G401.6 (cell line): ENCODE results near the gene ACSM2B.
"Not testable (repeated sequence)": the region's sequence is repeated elsewhere in the genome, so short reads cannot be mapped to it uniquely, and the experiment has no call there.

Source experiments
- FAIRE-seq: peaks from 2 replicates; lab custom pipeline; 2012; peaks lifted over from hg19 to GRCh38; lab: Jason Lieb, UNC

Gene ACSM2B, protein sequence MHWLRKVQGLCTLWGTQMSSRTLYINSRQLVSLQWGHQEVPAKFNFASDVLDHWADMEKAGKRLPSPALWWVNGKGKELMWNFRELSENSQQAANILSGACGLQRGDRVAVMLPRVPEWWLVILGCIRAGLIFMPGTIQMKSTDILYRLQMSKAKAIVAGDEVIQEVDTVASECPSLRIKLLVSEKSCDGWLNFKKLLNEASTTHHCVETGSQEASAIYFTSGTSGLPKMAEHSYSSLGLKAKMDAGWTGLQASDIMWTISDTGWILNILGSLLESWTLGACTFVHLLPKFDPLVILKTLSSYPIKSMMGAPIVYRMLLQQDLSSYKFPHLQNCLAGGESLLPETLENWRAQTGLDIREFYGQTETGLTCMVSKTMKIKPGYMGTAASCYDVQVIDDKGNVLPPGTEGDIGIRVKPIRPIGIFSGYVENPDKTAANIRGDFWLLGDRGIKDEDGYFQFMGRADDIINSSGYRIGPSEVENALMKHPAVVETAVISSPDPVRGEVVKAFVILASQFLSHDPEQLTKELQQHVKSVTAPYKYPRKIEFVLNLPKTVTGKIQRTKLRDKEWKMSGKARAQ

DNA sequence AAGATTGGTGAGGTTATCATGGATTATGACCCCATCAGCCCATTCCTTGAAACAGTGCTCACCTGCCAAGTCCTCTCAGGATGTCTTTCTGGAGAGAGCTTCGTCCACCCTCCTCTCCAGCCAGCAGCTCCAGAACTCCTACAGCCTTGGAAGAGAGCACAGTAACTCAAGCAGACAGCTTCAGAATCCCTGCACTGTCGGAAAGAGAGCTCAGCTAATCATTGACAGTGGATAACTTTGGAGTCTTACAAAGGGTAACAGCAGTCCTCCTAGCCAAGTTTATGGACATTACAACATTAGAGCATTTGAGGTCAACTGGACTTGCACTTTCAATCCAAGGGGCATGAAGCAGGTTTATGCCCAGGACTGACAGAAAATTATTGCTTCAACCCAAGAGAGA, at the start of gene ACSM2B:
Gene ACSM2B (minus strand): TSS at position 223 of the 400 bp plus-strand sequence. CDS start 11,522 bp downstream, outside the sequence.
- FAIRE-seq = not testable (repeated sequence)

DNA sequence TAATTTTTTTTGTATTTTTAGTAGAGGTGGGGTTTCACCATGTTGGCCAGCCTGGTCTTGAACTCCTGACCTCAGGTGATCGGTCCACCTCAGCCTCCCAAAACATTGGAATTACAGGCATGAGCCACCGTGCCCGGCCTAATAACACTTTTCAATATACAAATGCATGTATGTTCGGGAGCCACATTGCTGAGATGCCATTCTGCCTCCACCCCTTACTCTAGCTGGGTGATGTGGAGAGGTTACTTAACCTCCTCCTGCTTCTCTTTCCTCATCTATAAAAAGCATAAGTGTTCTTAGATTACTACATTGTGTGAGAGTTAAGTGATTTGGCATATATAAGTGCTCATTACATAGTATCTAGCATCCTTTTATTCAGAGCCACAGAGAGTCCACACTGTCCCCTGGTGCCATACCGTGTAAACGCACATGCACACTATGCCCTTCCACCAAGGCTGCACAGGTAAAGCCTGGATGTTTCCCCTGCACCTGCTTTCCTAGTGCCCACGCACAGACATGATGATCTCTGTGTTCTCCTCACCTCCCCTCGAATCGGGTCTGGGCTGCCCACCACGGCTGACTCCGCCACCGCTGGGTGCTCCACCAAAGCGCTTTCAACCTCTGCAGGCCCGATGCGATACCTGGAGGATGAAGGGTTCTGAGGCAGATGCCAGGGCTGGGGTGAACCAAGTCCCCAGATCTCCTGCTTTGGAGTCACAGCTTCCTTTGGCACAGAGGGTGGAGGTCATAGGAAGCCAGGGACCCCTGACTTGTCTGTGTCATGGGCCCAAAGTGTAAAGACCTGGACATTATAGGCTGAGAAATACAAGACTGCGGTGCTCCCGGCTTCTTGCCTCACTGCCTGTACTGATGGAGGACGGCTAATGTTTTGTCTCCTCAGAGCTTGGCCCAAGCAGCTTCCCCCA, 49.0 kb upstream of the ACSM2B start:
- no peak for FAIRE-seq

DNA sequence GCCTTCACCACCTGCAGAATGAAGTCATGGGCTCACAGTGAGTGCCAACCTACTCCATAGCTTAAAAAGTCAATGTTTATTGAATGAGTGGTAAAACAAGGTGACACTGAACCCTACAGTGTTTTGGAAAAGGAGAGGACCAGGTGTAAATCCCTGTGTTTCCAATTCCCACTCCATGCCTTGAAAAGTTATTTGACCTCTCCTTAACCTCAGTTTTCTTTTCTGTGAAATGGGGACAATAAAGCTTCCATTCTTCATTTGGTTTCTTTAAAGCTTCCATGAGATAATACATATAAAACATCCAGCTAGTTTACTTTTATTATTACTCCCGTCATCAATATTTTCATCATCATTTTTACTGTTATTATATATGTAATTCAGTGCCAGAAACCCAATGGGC, 48.0 kb upstream of the ACSM2B start:
- no peak for FAIRE-seq

DNA sequence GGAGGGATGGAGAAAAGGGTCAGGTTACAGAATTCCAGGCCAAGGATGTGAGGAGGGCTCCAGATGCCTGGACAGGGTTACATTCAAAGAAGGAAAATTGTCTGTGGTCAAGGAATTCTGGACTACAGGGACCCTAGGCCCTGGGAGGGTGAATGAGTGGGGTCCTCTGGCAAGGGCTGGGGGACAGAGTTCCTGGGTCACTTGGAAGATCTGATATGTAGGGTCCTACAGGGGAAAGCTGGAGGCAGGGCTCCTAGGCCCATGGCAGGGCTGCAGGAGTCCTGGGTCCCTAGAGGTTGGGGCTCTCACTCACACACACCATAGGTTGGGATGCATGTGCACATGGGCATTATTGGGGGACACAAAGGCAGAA, 46.3 kb upstream of the ACSM2B start:
- FAIRE-seq = no peak

DNA sequence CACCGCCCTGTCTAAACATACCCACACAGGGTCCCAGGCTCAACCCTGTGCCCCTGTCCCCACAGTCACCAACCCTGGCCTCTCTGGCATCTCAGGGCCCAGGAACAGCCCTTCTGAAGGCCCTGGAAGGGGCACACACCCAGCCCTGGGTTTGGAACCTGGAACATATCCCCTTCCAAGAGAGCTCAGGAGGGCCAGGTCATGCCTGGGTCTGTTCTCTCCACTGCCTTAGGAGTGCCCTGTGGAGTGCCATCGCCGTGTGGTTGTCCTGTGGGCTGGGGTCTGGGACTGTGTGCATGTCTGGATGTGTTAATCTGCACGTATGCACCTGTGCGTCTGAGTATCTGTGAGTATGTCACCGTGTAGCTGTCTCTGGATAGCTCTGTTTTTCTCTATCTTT, 45.2 kb upstream of the ACSM2B start:
- no peak for FAIRE-seq

DNA sequence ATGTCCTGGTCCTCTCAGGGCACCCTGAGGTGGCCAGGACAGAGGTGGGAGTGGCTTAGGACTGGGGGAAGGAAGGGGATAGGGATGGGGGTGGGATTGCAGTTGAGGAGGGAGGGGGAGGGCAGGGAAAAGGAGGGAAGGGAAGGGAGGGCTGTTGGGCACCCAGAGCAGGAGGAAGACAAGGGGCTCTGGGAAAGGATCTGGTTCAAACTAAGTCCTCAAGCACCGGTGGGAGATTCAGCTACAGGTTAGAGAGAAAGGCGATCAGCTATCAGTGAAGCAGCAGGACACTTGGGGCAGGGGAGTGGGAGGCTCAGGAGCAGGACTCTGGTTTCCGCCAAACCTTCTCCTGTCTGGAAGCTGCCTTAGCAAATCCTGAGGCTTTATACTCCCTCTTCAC, 44.6 kb upstream of the ACSM2B start:
- no peak for FAIRE-seq

DNA sequence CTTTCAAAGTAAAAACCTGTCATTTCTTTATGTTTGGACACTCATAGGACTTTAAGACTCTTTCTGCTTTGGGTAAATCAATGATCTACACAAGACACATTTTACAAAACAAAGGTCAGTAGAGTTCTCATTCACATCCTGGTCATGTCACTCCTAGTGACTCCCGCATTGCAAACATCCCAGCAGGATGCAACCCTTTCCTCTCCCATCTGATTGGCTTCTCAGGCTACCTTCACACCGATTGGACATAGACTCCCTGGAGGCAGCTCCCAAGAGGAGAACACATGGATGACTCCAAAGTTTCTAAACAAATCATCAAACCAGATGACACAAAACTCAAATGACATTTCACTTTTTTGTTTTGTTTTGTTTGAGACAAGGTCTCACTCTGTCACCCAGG, 43.8 kb upstream of the ACSM2B start:
- no peak for FAIRE-seq

DNA sequence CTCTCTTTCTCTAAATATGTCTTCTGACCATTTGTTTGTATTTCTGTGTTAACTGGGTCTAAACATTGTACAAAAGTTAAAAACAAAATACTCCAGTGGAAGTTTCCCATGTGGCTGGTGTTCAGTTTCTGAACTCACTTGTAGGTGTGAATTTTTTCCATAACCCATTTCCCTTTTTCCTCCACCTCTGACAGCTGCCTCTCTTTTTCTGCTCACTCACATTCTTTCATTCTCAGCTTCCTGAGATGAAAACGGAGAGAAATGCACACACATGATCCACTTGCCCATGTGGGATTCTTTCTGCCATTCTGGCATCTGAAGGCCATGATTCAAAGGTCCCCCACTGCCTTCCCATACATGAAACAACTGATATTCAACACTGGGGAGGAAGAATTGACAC, 41.1 kb upstream of the ACSM2B start:
- no peak for FAIRE-seq

DNA sequence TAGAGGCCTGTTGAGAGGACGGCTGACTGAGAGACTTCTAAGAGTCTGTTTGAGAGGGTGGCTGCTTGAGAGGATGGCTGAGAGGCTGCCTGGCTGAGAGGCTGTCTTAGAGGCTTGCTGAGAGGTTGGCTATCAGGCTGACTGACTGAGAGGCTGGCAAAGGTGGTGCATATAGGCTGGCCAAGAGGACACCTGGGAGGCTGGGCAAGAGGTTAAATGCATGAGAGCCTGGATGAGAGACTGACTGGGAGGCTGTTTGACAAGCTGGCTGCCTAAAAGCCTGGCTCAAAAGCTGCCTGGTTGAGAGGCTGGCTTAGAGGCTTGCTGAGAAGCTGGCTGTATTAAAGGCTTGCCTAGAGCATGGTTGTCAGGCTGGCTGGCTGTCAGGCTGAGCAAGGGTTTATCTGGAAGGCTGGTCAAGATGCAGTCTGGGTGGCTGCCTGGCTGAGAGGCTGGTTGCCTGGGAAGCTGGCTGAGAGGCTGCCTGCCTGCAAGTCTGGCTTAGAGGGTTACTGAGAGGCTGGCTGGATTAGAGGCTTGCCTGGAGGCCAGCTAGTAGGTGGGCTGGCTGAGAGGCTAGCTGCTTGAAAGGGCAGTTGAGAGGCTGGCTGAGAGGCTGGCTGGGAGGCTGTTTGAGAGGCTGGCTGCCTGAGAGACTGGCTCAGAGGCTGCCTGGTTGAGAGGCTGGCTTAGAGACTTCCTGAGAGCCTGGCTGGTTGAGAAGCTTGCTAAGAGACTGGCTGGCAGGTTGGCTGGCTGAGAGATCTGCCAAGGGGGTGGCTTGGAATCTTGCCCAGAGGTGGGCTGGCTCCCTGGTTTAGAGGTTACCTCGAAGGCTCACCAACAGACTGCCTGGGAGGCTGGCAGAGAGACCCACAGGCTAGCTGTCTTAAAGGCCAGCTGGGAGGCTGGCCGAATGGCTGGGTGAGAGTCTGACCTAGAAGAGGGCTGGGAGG, 38.3 kb upstream of the ACSM2B start:
- no peak for FAIRE-seq

DNA sequence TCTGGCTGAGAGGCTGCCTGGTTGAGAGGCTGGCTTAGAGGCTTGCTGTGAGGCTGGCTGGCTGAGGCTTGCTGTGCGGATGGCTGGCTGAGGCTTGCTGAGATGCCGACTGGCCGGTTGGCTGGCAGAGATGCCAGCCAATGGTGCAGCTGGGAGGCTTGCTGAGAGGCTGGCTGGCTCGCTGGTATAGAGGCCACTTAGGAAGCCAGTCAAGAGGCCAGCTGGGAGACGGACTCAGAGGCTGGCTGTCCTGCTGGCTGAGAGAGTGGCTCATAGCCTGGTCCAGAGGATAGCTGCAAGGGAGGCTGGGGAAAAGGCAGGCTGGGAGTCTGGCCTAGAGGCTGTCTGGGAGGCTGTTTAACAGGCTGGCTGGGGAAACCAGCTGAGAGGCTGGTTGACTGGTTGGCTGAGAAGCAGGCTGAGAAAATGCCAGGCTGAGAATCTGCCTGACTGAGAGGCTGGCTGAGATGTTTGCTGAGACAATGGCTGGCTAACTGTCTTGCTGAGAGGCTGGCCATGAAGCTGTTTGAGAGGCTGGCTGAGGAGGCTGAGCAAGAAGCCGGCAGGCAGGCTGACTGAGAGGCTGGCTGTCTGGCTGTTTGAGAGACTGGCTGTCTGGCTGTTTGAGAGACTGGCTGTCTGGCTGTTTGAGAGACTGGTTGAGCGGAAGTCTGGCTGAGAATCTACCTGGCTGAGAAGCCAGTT, 37.5 kb upstream of the ACSM2B start:
- FAIRE-seq = no peak

DNA sequence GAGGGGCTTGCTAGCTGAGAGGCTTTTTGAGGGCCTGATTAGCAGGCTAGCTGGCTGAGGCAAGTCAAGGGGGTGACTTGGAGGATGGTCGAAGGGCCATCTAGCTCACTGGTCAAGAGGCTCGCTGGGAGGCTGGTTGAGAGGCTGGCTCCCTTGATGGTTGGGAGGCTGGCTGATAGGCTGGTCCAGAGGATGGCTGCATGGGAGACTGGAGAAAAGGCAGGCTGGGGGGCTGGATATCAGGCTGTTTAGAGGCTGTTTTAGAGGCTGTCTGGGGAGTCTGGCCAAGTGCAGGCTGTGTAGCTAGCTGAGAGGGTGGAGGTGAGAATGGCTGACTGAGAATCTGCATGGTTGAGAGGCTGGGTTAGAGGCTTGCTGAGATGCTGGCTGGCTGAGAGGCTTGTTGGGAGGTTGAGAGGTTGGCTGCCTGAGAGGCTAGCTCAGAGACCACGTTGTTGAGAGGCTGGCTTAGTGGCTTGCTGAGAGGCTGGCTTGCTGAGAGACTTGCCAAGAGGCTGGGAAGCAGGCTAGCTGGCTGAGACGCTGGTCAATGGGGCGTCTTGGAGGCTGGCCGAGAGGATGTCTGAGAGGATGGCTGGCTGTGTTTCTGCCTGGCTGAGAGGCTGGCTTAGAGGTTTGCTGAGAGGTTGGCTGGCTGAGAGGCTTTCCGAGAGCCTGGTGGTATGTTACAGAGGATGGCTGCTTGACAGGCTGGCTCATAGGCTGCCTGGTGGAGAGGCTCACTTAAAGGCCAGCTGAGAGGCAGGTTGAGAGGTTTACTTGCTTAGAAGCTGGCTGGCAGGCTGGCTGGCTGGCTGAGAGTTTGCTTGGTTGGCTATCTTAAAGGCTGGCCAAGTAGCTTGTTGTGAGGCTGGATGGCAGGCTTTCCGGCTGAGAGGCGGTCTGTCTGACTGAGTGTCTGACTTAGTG, 36.6 kb upstream of the ACSM2B start:
- no peak for FAIRE-seq

DNA sequence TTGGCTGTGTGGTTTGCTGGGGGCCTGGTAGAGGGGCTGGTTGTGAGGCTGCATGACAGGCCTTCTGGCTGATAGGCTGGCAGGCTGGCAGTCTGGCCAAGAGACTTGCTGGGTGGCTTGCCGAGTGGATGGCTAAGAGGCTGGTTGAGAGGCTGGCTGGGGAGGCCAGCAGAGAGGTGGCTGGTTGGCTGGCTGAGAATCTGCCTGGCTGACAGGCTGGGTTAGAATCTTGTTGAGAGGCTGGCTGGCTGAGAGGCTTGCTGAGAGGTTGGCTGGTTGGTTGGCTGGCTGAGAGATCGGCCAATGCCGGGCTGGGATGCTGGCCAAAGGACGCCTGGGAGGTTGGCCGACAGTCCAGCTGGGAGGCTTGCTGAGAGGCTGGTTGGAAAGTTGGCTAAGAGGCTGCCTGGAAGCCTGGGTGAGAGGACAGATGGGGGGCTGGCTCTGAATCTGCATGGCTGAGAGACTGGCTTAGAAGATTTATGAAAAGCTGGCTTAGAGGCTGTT, 35.9 kb upstream of the ACSM2B start:
- no peak for FAIRE-seq

DNA sequence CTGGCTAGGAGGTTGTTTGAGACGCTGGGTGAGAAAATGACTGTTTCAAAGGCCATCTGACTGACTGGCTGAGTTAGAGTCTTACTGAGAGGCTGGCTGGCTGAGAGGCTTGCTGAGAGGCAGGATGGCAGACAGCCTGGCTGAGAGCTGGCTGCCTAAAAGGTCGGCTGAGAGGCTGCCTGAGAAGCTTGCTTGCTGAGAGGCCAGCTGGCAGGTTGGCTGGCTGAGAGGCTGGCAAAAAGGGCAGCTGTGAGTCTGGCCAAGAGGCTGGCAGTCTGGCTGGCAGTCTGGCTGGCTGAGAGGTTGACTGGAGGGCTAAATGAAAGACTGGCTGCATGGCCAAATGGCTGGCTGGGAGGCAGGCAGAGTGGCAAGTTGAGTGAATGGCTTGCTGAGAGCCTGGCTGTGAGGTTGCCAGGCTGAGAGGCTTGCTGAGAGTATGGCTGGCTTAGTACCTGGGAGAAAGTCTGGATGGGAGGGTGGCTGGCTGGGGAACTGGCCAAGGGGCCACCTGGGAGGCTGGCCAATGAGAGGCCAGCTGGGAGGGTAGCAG, 35.3 kb upstream of the ACSM2B start:
- no peak for FAIRE-seq

DNA sequence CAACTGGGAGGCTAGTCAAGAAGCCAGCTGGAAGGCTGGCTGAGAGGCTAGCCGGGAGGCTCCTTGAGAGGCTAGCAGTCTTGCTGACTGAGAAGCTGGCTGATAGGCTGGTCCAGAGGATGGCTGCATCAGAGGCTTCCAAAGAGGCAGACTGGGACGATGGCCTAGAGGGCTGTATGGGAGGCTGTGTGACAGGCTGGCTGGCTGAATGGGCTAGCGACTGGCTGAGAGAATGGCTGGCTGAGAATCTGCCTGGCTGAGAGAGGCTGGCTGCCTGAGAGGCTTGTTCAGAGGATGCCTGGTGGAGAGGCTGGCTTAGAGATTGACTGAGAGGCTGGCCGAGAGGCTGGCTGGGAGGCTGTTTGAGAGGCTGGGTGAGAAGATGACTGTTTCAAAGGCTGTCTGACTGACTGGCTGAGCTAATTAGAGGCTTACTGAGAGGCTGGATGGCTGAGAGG, 34.8 kb upstream of the ACSM2B start:
- no peak for FAIRE-seq

DNA sequence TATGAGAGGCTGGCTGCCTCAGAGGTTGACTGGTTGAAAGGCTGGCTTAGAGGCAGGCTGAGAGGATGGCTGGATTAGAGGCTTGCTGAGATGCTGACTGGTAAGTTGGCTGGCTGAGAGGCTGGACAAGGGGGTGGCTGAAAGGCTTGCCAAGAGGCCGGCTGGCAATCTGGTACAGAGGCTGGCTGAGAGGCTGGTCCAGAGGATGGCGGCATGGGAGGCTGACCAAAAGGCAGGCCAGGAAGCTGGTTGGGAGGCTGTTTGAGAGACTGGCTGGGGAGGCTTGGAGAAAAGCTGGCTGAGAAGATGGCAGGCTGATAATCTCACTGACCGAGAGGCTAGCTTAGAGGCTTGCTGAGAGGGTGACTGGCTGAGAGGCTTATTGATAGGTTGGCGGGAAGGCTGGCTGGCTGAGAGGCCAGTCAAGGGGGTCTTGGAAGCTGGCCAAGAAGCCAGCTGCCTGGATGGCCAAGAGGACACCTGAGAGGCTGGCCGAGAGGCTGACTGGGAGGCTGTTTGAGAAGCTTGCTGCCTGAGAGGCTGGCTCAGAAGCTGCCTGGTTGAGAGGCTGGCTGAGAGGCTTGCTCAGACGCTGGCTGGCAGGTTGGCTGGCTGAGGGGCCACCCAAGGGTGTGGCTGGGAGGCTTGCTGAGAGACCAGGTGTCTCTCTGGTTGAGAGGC, 34.2 kb upstream of the ACSM2B start:
- no peak for FAIRE-seq

DNA sequence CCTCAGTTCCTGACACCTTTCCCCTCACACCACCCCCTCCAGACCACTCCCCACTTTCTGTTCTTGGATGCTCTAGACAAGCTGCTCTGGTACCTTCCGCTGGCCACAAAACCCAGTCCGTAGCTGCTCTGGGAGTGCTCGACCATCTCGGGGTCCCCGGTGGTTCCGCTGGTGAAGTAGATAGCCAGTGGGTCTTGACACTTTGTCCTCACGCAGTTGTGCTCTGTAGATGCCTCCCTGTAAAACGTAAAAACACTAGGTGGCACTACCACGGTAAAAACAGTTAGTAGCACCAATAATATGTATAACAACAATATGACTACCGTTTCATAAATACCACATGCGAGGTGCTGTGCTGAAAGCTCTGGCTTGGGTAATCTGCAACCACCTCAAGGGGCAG, 26.0 kb upstream of the ACSM2B start:
- not testable (repeated sequence) for FAIRE-seq

DNA sequence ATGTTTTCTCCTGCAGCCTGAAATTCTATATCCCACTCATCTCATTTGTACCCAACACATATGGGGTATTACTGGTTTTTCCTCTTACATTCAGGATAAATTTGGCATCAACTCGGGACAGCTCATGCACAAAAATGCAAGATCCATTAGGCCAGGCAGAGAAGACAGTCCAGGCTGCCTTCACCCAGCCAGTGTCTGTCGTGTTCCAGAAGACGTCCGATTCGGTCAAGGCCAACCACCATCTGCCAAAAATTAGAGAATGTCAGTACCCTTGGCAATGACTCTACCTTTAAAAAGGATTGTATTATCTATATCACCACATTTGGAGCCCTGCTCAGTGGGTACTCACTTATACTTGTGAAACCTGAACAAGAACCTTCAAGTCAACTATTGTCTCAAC, 23.3 kb upstream of the ACSM2B start:
- not testable (repeated sequence) for FAIRE-seq

DNA sequence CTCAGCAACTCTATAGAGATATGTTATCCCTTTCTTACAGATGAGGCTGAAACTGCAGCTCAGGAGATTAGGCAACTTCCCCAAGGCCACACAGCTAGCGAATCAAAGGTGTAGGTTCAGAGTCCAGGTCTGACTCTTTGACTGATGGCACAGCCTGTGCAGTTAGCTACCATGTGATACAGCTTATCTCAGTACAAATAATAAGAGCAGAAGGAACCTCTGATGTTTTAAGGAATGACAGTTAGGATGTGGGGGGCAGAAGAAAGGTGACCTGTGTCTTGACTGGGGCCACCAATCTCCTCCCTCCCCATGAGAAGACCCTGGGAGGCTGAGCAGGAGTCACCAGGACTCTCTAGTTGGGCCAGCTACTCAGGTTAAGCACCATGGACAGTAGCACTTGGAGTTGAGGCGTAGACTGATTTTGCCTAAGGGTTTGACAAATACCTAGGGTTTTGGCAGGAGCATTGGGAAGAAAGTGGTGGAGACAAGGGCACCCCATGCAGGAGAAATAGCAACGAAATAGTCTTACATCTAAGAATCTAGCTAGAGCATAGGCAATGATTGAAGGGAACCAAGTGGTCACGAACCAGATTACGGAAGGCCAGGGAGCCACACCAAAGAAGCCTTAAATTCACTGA, 22.8 kb upstream of the ACSM2B start:
- FAIRE-seq = no peak
